ENCODE results near the gene ZNF566. TPM values are rescaled to one million over a fixed set of nuclear protein-coding genes. Genes with fewer than 3 reads are reported as not detected.
"Not testable (repeated sequence)": the region's sequence is repeated elsewhere in the genome, so short reads cannot be mapped to it uniquely, and the experiment has no call there.

Gene ZNF566
- 4.8 TPM for polyA plus RNA-seq (2012; ENCODE audit: missing spikeins)

GRCh38 chr19:36489118-36489919 is at the start of gene ZNF566:
TSS of gene ZNF566 (minus strand) at chr19:36489561. CDS start at chr19:36476557, 13,004 bp downstream.
- DNase-seq (ENCODE audit: insufficient read length) (peak; percentile 84), FAIRE-seq (peak; percentile 82)
- TF ChIP-seq TAF1 (IDR thresholded peaks at IDR 0.05; ENCODE audit: borderline replicate concordance, low read depth, low read length) (peak; percentile 54), POLR2A (IDR thresholded peaks at IDR 0.05; ENCODE audit: low read depth, low read length) (peak; percentile 65), POLR2AphosphoS5 (IDR thresholded peaks at IDR 0.05; ENCODE audit: low read depth, low read length) (peak; percentile 56; the same call in 1 of the 2 replicates)

- FAIRE-seq = peak; percentile 17
- DNase-seq (ENCODE audit: insufficient read length) = peak; percentile 29
- TF ChIP-seq TAF1 (IDR thresholded peaks at IDR 0.05; ENCODE audit: borderline replicate concordance, low read depth, low read length) (no peak), POLR2AphosphoS5 (IDR thresholded peaks at IDR 0.05; ENCODE audit: low read depth, low read length) (no peak), POLR2A (IDR thresholded peaks at IDR 0.05; ENCODE audit: low read depth, low read length) (no peak)
These were observed 39.7 kb upstream of the ZNF566 start for GRCh38 chr19:36528921-36529518.

- DNase-seq (ENCODE audit: insufficient read length) (peak; percentile 78), FAIRE-seq (peak; percentile 91)
- TF ChIP-seq POLR2AphosphoS5 (IDR thresholded peaks at IDR 0.05; ENCODE audit: low read depth, low read length) = peak; percentile 55; the same call in 1 of the 2 replicates
- TF ChIP-seq TAF1 (IDR thresholded peaks at IDR 0.05; ENCODE audit: borderline replicate concordance, low read depth, low read length) = peak; percentile 74
- TF ChIP-seq POLR2A (IDR thresholded peaks at IDR 0.05; ENCODE audit: low read depth, low read length) = peak; percentile 78
These were observed 39.0 kb upstream of the ZNF566 start, which contains the start of gene ZNF260 for GRCh38 chr19:36528194-36528920. TSS of gene ZNF260 (minus strand) at chr19:36528271. CDS start at chr19:36515238, 13,033 bp downstream.

- DNase-seq (ENCODE audit: insufficient read length) (no peak), FAIRE-seq (no peak)
- TF ChIP-seq POLR2A (IDR thresholded peaks at IDR 0.05; ENCODE audit: low read depth, low read length) (no peak), POLR2AphosphoS5 (IDR thresholded peaks at IDR 0.05; ENCODE audit: low read depth, low read length) (no peak)
These were observed 38.5 kb upstream of the ZNF566 start for GRCh38 chr19:36527873-36528193.

- TF ChIP-seq TAF1 (IDR thresholded peaks at IDR 0.05; ENCODE audit: borderline replicate concordance, low read depth, low read length) (no peak), POLR2A (IDR thresholded peaks at IDR 0.05; ENCODE audit: low read depth, low read length) (no peak), POLR2AphosphoS5 (IDR thresholded peaks at IDR 0.05; ENCODE audit: low read depth, low read length) (no peak)
- FAIRE-seq = no peak
- no peak for DNase-seq (ENCODE audit: insufficient read length)
These were observed 38.0 kb upstream of the ZNF566 start for GRCh38 chr19:36527341-36527740.

GRCh38 chr19:36526581-36526980 is 37.2 kb upstream of the ZNF566 start:
- FAIRE-seq (no peak), DNase-seq (ENCODE audit: insufficient read length) (no peak)
- TF ChIP-seq TAF1 (IDR thresholded peaks at IDR 0.05; ENCODE audit: borderline replicate concordance, low read depth, low read length) = no peak
- TF ChIP-seq POLR2AphosphoS5 (IDR thresholded peaks at IDR 0.05; ENCODE audit: low read depth, low read length) = no peak
- no peak for TF ChIP-seq POLR2A (IDR thresholded peaks at IDR 0.05; ENCODE audit: low read depth, low read length)

GRCh38 chr19:36524617-36525016 is 35.3 kb upstream of the ZNF566 start:
- DNase-seq (ENCODE audit: insufficient read length) (no peak), FAIRE-seq (no peak)
- TF ChIP-seq TAF1 (IDR thresholded peaks at IDR 0.05; ENCODE audit: borderline replicate concordance, low read depth, low read length) (no peak), POLR2A (IDR thresholded peaks at IDR 0.05; ENCODE audit: low read depth, low read length) (no peak), POLR2AphosphoS5 (IDR thresholded peaks at IDR 0.05; ENCODE audit: low read depth, low read length) (no peak)

- TF ChIP-seq POLR2A (IDR thresholded peaks at IDR 0.05; ENCODE audit: low read depth, low read length) (no peak), POLR2AphosphoS5 (IDR thresholded peaks at IDR 0.05; ENCODE audit: low read depth, low read length) (no peak), TAF1 (IDR thresholded peaks at IDR 0.05; ENCODE audit: borderline replicate concordance, low read depth, low read length) (no peak)
- FAIRE-seq = no peak
- no peak for DNase-seq (ENCODE audit: insufficient read length)
These were observed 24.8 kb upstream of the ZNF566 start for GRCh38 chr19:36514012-36514612.

- FAIRE-seq = no peak
- DNase-seq (ENCODE audit: insufficient read length) = no peak
- TF ChIP-seq POLR2A (IDR thresholded peaks at IDR 0.05; ENCODE audit: low read depth, low read length) = no peak
These were observed 19.0 kb upstream of the ZNF566 start for GRCh38 chr19:36508325-36508724.

- DNase-seq (ENCODE audit: insufficient read length) (no peak), FAIRE-seq (no peak)
- TF ChIP-seq POLR2A (IDR thresholded peaks at IDR 0.05; ENCODE audit: low read depth, low read length) = no peak
- no peak for TF ChIP-seq TAF1 (IDR thresholded peaks at IDR 0.05; ENCODE audit: borderline replicate concordance, low read depth, low read length)
- no peak for TF ChIP-seq POLR2AphosphoS5 (IDR thresholded peaks at IDR 0.05; ENCODE audit: low read depth, low read length)
These were observed 12.6 kb upstream of the ZNF566 start for GRCh38 chr19:36501973-36502372.

GRCh38 chr19:36497001-36497400 is 7.6 kb upstream of the ZNF566 start:
- FAIRE-seq (no peak), DNase-seq (ENCODE audit: insufficient read length) (no peak)
- TF ChIP-seq TAF1 (IDR thresholded peaks at IDR 0.05; ENCODE audit: borderline replicate concordance, low read depth, low read length) (no peak), POLR2AphosphoS5 (IDR thresholded peaks at IDR 0.05; ENCODE audit: low read depth, low read length) (no peak), POLR2A (IDR thresholded peaks at IDR 0.05; ENCODE audit: low read depth, low read length) (no peak)

- DNase-seq (ENCODE audit: insufficient read length); FAIRE-seq: not testable (repeated sequence)
These were observed 3.5 kb upstream of the ZNF566 start for GRCh38 chr19:36492689-36493453.

GRCh38 chr19:36490846-36491245 is 1.5 kb upstream of the ZNF566 start:
- not testable (repeated sequence) for DNase-seq (ENCODE audit: insufficient read length); FAIRE-seq
